HepG2 (cell line): ENCODE measurements around the gene ABHD11. TPM values are rescaled to one million over a fixed set of nuclear protein-coding genes. Genes with fewer than 3 reads are reported as not detected.

Source experiments
- HES4 ChIP-seq: sonication (generic); formaldehyde crosslinking; IDR thresholded peaks from 2 replicates; pipeline ENCODE4 v1.9.0; 2021; ENCODE audit warnings: mild to moderate bottlenecking, missing genetic modification reagents, borderline replicate concordance
- HNRNPUL1 ChIP-seq: fragments of 200-400 bp; formaldehyde crosslinking; IDR thresholded peaks from 2 replicates; pipeline ENCODE4 v1.6.1; 2017; ENCODE audit warnings: low read depth, mild to moderate bottlenecking, low read length, moderate library complexity
- MAF1 ChIP-seq: sonication (generic); formaldehyde crosslinking; IDR thresholded peaks from 2 replicates; pipeline ENCODE4 v1.5.0; 2020; ENCODE audit warnings: missing genetic modification reagents, borderline replicate concordance
- NFATC3 ChIP-seq: sonication (generic); formaldehyde crosslinking; IDR thresholded peaks from 2 replicates; pipeline ENCODE4 v1.5.1; 2020; ENCODE audit warnings: mild to moderate bottlenecking, missing genetic modification reagents
- PHF20 ChIP-seq: sonication (generic); formaldehyde crosslinking; IDR thresholded peaks from 2 replicates; pipeline ENCODE4 v1.5.0; 2020; ENCODE audit warnings: mild to moderate bottlenecking, missing genetic modification reagents
- PHF5A ChIP-seq: IDR thresholded peaks from one replicate; pipeline ENCODE4 v1.6.1; 2018; ENCODE audit warnings: low read depth, missing genetic modification reagents; ENCODE audit not compliant: unreplicated experiment
- RAD51 ChIP-seq: fragments of 450-650 bp; IDR thresholded peaks from 2 replicates; pipeline ENCODE4 v1.6.1; 2016; ENCODE audit warnings: borderline replicate concordance
- SALL2 ChIP-seq: sonication (generic); formaldehyde crosslinking; IDR thresholded peaks from 2 replicates; pipeline ENCODE4 v1.8.1; 2023; ENCODE audit warnings: mild to moderate bottlenecking, missing genetic modification reagents, inconsistent platforms
- STAT5B ChIP-seq: sonication (generic); formaldehyde crosslinking; IDR thresholded peaks from 2 replicates; pipeline ENCODE4 v1.4.0; 2020; ENCODE audit warnings: missing genetic modification reagents
- TMF1 ChIP-seq: sonication (generic); formaldehyde crosslinking; IDR thresholded peaks from 2 replicates; pipeline ENCODE4 v1.8.1; 2022; ENCODE audit warnings: low read depth, missing genetic modification reagents
- ZNF260 ChIP-seq: sonication (generic); formaldehyde crosslinking; IDR thresholded peaks from 2 replicates; pipeline ENCODE4 v1.4.0; 2020; ENCODE audit warnings: missing genetic modification reagents, low read depth, mild to moderate bottlenecking, borderline replicate concordance
- ZNF292 ChIP-seq: sonication (generic); formaldehyde crosslinking; IDR thresholded peaks from 2 replicates; pipeline ENCODE4 v1.8.1; 2022; ENCODE audit warnings: mild to moderate bottlenecking, low read depth, missing genetic modification reagents, borderline replicate concordance
- ZNF577 ChIP-seq: sonication (generic); formaldehyde crosslinking; IDR thresholded peaks from 2 replicates; pipeline ENCODE4 v1.4.0; 2020; ENCODE audit warnings: mild to moderate bottlenecking, low read depth, missing genetic modification reagents, borderline replicate concordance
- ZNF589 ChIP-seq: sonication (generic); formaldehyde crosslinking; conservative IDR thresholded peaks from 2 replicates; pipeline ENCODE4 v1.8.0; 2022; ENCODE audit warnings: mild to moderate bottlenecking, moderate library complexity, missing genetic modification reagents
- ZNF703 ChIP-seq: sonication (generic); formaldehyde crosslinking; IDR thresholded peaks from 2 replicates; pipeline ENCODE4 v1.5.1; 2020; ENCODE audit warnings: missing genetic modification reagents, mild to moderate bottlenecking, moderate library complexity, borderline replicate concordance
- ZNF841 ChIP-seq: sonication (generic); formaldehyde crosslinking; IDR thresholded peaks from 2 replicates; pipeline ENCODE4 v1.8.1; 2023; ENCODE audit warnings: missing genetic modification reagents, borderline replicate concordance
- ZSCAN30 ChIP-seq: sonication (generic); formaldehyde crosslinking; IDR thresholded peaks from 2 replicates; pipeline ENCODE4 v1.5.0; 2020; ENCODE audit warnings: mild to moderate bottlenecking, missing genetic modification reagents
- polyA plus RNA-seq, 8 experiments: library from polyadenylated mRNA; depleted of rRNA in 3 of 8; stranded (reverse) in 7 of 8; unstranded in 1 of 8; fragments of >200 nt; fragmentation: Illumina TruSeq in 4 of 8; extraction: Trizol in 4 of 8; gene quantifications; 2 replicates each; pipeline versions ENCODE4 v1.2.1 to v1.2.3, GENCODE V29; 2011 to 2016; ENCODE audit warnings: low read depth in 4 of 8, missing spikeins in 1 of 8, mixed read lengths in 1 of 8; ENCODE audit not compliant: insufficient read depth in 1 of 8
- total RNA-seq, 5 experiments: library from RNA; depleted of rRNA; stranded (reverse); fragments of >200 nt; fragmentation: Illumina TruSeq; extraction: Trizol; gene quantifications; 2 replicates each; pipeline ENCODE4 v1.2.3, GENCODE V29; 2016; ENCODE audit warnings: low read depth in 1 of 5
- TF ChIP-seq, protein P1 (sequence below): sonication (generic); formaldehyde crosslinking; IDR thresholded peaks from 2 replicates; pipeline ENCODE4 v1.9.0; 2021; ENCODE audit warnings: missing genetic modification reagents, borderline replicate concordance
- TF ChIP-seq, protein P2 (sequence below): sonication (generic); formaldehyde crosslinking; IDR thresholded peaks from 2 replicates; pipeline ENCODE4 v1.4.0; 2020; ENCODE audit warnings: mild to moderate bottlenecking, low read depth, missing genetic modification reagents
- TF ChIP-seq, protein P3 (sequence below): sonication (generic); formaldehyde crosslinking; IDR thresholded peaks from 2 replicates; pipeline ENCODE4 v1.4.0; 2020; ENCODE audit warnings: low read depth, mild to moderate bottlenecking, missing genetic modification reagents
- TF ChIP-seq, protein P4 (sequence below): sonication (generic); formaldehyde crosslinking; IDR thresholded peaks from 2 replicates; pipeline ENCODE4 v1.5.0; 2020; ENCODE audit warnings: missing genetic modification reagents, mild to moderate bottlenecking, borderline replicate concordance

ABHD11 gene
- total and polyA plus RNA-seq, 2 of the 13 experiments (the other 11 are each of a cell fraction or from before 2014, with no cell fraction given): 7.0 to 8.1 TPM

DNA sequence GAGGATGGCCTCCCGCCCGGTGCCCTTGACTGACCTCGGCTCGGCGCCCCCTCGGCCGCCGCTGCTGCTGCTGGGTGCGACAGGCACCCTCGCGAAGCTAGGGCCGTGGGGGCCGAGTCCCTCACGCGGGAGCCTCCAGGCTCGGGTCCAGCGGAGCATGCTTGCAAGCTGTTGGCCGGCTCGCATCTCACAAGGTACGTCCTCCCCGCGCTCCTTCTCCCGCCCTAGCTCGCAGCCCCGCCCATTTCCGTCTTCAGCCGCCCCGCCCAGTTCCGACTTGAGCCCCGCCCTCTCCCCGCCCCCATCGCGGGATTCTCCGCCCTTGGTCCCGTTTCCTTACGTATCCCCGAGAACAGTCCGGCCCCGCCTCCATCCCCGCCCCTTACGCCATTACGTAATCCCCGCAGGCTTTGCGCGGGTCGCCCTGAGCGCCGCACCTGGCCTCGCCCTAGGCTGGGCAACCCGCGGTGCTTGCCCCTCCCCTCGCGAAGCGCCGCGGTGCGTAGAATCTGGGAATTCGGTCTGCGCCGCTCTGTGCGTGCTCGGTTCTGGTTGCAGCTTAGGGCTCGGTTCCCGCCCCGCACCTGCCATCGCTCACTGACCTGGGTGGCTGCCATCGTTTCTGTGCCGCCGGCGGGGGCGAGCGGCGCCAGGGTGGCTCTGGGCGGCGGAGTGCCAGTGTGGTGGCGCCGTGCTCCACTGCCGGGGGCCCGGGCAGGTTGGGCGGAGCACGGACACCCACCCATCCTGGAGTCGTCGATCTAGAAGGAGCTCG lies at the start of gene ABHD11 (continued):
- TF ChIP-seq, protein P1, sequence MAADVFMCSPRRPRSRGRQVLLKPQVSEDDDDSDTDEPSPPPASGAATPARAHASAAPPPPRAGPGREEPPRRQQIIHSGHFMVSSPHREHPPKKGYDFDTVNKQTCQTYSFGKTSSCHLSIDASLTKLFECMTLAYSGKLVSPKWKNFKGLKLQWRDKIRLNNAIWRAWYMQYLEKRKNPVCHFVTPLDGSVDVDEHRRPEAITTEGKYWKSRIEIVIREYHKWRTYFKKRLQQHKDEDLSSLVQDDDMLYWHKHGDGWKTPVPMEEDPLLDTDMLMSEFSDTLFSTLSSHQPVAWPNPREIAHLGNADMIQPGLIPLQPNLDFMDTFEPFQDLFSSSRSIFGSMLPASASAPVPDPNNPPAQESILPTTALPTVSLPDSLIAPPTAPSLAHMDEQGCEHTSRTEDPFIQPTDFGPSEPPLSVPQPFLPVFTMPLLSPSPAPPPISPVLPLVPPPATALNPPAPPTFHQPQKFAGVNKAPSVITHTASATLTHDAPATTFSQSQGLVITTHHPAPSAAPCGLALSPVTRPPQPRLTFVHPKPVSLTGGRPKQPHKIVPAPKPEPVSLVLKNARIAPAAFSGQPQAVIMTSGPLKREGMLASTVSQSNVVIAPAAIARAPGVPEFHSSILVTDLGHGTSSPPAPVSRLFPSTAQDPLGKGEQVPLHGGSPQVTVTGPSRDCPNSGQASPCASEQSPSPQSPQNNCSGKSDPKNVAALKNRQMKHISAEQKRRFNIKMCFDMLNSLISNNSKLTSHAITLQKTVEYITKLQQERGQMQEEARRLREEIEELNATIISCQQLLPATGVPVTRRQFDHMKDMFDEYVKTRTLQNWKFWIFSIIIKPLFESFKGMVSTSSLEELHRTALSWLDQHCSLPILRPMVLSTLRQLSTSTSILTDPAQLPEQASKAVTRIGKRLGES: no peak
- TF ChIP-seq HNRNPUL1 (no peak), ZNF589 (CRISPR knock-in tag) (peak; percentile 44; the same call in 1 of the 2 replicates), ZNF260 (CRISPR knock-in tag) (no peak), ZNF292 (CRISPR knock-in tag) (0 out of 2 replicates have a peak, but pooled peaks have one; percentile 48), PHF5A (CRISPR knock-in tag) (peak; percentile 27), PHF20 (CRISPR knock-in tag) (peak; percentile 71), ZSCAN30 (CRISPR knock-in tag) (no peak), SALL2 (peak; percentile 62; the same call in 1 of the 2 replicates), HES4 (CRISPR knock-in tag) (no peak), TMF1 (CRISPR knock-in tag) (no peak), NFATC3 (CRISPR knock-in tag) (no peak), MAF1 (CRISPR knock-in tag) (peak; percentile 74; the same call in 1 of the 2 replicates), RAD51 (no peak), STAT5B (CRISPR knock-in tag) (no peak; the same call in 1 of the 2 replicates), ZNF841 (no peak), ZNF577 (CRISPR knock-in tag) (no peak), ZNF703 (CRISPR knock-in tag) (no peak; the same call in 1 of the 2 replicates)
- TF ChIP-seq, protein P2, sequence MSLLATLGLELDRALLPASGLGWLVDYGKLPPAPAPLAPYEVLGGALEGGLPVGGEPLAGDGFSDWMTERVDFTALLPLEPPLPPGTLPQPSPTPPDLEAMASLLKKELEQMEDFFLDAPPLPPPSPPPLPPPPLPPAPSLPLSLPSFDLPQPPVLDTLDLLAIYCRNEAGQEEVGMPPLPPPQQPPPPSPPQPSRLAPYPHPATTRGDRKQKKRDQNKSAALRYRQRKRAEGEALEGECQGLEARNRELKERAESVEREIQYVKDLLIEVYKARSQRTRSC (CRISPR knock-in tag): no peak
- TF ChIP-seq, protein P3, sequence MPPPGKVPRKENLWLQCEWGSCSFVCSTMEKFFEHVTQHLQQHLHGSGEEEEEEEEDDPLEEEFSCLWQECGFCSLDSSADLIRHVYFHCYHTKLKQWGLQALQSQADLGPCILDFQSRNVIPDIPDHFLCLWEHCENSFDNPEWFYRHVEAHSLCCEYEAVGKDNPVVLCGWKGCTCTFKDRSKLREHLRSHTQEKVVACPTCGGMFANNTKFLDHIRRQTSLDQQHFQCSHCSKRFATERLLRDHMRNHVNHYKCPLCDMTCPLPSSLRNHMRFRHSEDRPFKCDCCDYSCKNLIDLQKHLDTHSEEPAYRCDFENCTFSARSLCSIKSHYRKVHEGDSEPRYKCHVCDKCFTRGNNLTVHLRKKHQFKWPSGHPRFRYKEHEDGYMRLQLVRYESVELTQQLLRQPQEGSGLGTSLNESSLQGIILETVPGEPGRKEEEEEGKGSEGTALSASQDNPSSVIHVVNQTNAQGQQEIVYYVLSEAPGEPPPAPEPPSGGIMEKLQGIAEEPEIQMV (CRISPR knock-in tag): no peak
- TF ChIP-seq, protein P4, sequence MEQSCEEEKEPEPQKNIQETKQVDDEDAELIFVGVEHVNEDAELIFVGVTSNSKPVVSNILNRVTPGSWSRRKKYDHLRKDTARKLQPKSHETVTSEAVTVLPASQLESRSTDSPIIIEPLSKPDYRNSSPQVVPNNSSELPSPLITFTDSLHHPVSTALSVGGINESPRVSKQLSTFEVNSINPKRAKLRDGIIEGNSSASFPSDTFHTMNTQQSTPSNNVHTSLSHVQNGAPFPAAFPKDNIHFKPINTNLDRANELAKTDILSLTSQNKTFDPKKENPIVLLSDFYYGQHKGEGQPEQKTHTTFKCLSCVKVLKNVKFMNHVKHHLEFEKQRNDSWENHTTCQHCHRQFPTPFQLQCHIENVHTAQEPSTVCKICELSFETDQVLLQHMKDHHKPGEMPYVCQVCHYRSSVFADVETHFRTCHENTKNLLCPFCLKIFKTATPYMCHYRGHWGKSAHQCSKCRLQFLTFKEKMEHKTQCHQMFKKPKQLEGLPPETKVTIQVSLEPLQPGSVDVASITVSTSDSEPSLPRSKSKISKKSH (CRISPR knock-in tag): 0 out of 2 replicates have a peak, but pooled peaks have one; percentile 70
